SU-DHL-6 (cell line): ENCODE results near the gene FYB1.

Source experiments
- CTCF ChIP-seq: fragments of 200-600 bp; sonication (generic); IDR thresholded peaks from one replicate; pipeline ENCODE4 v1.5.1; 2017; ENCODE audit warnings: antibody characterized with exemption, mild to moderate bottlenecking, low read length, moderate library complexity; ENCODE audit not compliant: insufficient read depth, poor library complexity, severe bottlenecking
- EZH2phosphoT487 ChIP-seq: fragments of 200-600 bp; sonication (generic), shearing (Covaris generic); conservative IDR thresholded peaks from 2 replicates; pipeline ENCODE4 v1.6.1; 2018; ENCODE audit warnings: mild to moderate bottlenecking, antibody characterized with exemption, low read length, moderate library complexity, mixed read lengths

DNA sequence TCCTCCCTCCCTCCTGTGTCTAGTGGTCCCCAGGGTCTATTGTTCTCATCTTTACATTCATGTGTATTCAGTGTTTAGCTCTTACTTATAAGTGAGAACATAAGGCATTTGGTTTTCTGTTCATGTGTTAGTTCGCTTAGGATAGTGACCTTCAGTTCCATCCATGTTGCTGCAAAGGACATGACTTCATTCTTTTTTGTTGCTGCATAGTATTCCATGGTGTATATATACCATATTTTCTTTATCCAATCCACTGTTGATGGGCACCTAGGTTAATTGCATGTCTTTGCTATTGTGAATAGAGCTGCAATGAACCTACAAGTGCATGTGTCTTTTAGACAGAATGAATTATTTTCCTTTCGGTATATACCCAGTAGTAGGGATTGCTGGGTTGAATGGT is 46.8 kb downstream of the FYB1 start:
- TF ChIP-seq CTCF (no peak), EZH2phosphoT487 (no peak)
